HEK293T (cell line): ENCODE measurements around the gene TANC1.

ENCODE experiments used
- CTCF ChIA-PET: fragments of 350-600 bp; formaldehyde crosslinking; extraction: SDS; loops from one replicate; lab custom pipeline; 2021; ENCODE audit warnings: antibody characterized with exemption, inconsistent platforms; lab: Yijun Ruan, JAX
- POLR2A ChIA-PET: fragments of 350-600 bp; formaldehyde crosslinking; extraction: SDS; loops from one replicate; lab custom pipeline; 2020; ENCODE audit warnings: antibody characterized with exemption, inconsistent platforms; lab: Yijun Ruan, JAX
- DNase-seq: peaks from one replicate; pipeline ENCODE4 v3.0.0; 2012; ENCODE audit warnings: mixed read lengths; ENCODE audit errors: extremely low spot score
- BHLHE40 ChIP-seq: fragments of 450-650 bp; IDR thresholded peaks from 2 replicates; pipeline ENCODE4 v1.6.1; 2016; ENCODE audit warnings: mild to moderate bottlenecking, moderate library complexity, borderline replicate concordance
- CTBP1 ChIP-seq: fragments of 450-650 bp; IDR thresholded peaks from 2 replicates; pipeline ENCODE4 v1.6.1; 2016; ENCODE audit warnings: borderline replicate concordance
- HDGF ChIP-seq: fragments of 450-650 bp; IDR thresholded peaks from 2 replicates; pipeline ENCODE4 v1.6.1; 2017; ENCODE audit warnings: antibody characterized with exemption, borderline replicate concordance
- L3MBTL2 ChIP-seq: fragments of 450-650 bp; conservative IDR thresholded peaks from 2 replicates; pipeline ENCODE4 v1.6.1; 2016; ENCODE audit warnings: mild to moderate bottlenecking
- SUZ12 ChIP-seq: fragments of 450-650 bp; IDR thresholded peaks from 2 replicates; pipeline ENCODE4 v1.6.1; 2016; ENCODE audit warnings: mild to moderate bottlenecking

The TANC1 gene

GRCh38 chr2:159281002-159281401, 312.6 kb downstream of the TANC1 start:
- ChIA-PET CTCF (no interaction called here), POLR2A (no interaction called here)
- TF ChIP-seq SUZ12 (no peak), CTBP1 (no peak), L3MBTL2 (no peak), BHLHE40 (no peak), HDGF (no peak)
- no peak for DNase-seq
